KMS-11 (cell line): ENCODE data around the gene PSG1.
"Not testable (repeated sequence)": the region's sequence is repeated elsewhere in the genome, so short reads cannot be mapped to it uniquely, and the experiment has no call there.

Source experiments
- H2AFZ ChIP-seq: fragments of 200-600 bp; sonication (generic); 2 replicates; pipeline ENCODE4 v1.6.1; 2016; ENCODE audit warnings: antibody characterized with exemption, mixed run types, low read depth
- H3K27ac ChIP-seq: fragments of 200-600 bp; sonication (generic); 2 replicates; pipeline ENCODE4 v1.6.1; 2016; ENCODE audit warnings: mild to moderate bottlenecking, mixed run types
- H3K27me3 ChIP-seq: fragments of 200-600 bp; sonication (generic); 2 replicates; pipeline ENCODE4 v1.6.1; 2017; ENCODE audit warnings: mild to moderate bottlenecking, low read depth, mixed run types, moderate library complexity; ENCODE audit not compliant: insufficient read depth
- H3K36me3 ChIP-seq: fragments of 200-600 bp; sonication (generic); 2 replicates; pipeline ENCODE4 v1.6.1; 2017; ENCODE audit warnings: mild to moderate bottlenecking, mixed run types; ENCODE audit not compliant: insufficient read depth
- H3K4me1 ChIP-seq: fragments of 200-600 bp; sonication (generic); 2 replicates; pipeline ENCODE4 v1.6.1; 2016; ENCODE audit warnings: mild to moderate bottlenecking, low read depth, mixed run types; ENCODE audit not compliant: poor library complexity, severe bottlenecking
- H3K4me2 ChIP-seq: fragments of 200-600 bp; sonication (generic); 2 replicates; pipeline ENCODE4 v1.7.0; 2016; ENCODE audit warnings: mild to moderate bottlenecking, mixed run types
- H3K4me3 ChIP-seq: fragments of 200-600 bp; sonication (generic); IDR thresholded peaks from 2 replicates; pipeline ENCODE4 v1.6.1; 2017; ENCODE audit warnings: low read depth, low read length, mixed read lengths; ENCODE audit not compliant: insufficient read depth
- H3K79me2 ChIP-seq: fragments of 200-600 bp; sonication (generic); 2 replicates; pipeline ENCODE4 v1.6.1; 2016; ENCODE audit warnings: low read depth, mixed run types; ENCODE audit not compliant: insufficient read depth
- H3K9ac ChIP-seq: fragments of 200-600 bp; sonication (generic); 2 replicates; pipeline ENCODE4 v1.6.1; 2016; ENCODE audit warnings: mild to moderate bottlenecking, mixed run types
- H4K20me1 ChIP-seq: fragments of 200-600 bp; sonication (generic); 2 replicates; pipeline ENCODE4 v1.6.1; 2016; ENCODE audit warnings: mild to moderate bottlenecking, mixed run types; ENCODE audit not compliant: insufficient read depth
- TF ChIP-seq, protein P1 (sequence below): fragments of 200-600 bp; sonication (generic); conservative IDR thresholded peaks from 2 replicates; pipeline ENCODE4 v1.6.1; 2017; ENCODE audit warnings: low read depth, mild to moderate bottlenecking, antibody characterized with exemption, low read length, moderate library complexity, mixed read lengths

Gene PSG1

DNA sequence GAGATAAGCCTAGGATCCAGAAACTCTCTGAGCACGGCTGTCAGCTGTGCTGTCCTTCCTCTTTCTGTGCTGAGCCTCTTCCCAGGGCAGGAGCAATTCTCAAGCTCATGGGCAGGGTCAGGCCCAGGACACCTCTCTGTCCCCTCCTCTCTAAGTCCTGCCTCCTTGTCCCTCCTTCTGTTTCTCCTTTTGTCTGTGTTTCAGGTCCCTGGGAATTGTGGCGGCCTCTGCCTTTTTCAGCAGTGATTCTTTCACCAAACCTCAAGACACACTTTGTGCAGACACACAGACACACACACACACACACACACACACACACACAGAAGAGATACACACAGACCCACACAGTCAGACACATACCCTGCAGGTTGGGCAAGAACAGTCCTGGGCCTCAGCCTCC is at the start of gene PSG1:
TSS of gene PSG1 (minus strand) at position 101 of the 400 bp plus-strand sequence. CDS start 132 bp downstream, outside the sequence.
- TF ChIP-seq, protein P1, sequence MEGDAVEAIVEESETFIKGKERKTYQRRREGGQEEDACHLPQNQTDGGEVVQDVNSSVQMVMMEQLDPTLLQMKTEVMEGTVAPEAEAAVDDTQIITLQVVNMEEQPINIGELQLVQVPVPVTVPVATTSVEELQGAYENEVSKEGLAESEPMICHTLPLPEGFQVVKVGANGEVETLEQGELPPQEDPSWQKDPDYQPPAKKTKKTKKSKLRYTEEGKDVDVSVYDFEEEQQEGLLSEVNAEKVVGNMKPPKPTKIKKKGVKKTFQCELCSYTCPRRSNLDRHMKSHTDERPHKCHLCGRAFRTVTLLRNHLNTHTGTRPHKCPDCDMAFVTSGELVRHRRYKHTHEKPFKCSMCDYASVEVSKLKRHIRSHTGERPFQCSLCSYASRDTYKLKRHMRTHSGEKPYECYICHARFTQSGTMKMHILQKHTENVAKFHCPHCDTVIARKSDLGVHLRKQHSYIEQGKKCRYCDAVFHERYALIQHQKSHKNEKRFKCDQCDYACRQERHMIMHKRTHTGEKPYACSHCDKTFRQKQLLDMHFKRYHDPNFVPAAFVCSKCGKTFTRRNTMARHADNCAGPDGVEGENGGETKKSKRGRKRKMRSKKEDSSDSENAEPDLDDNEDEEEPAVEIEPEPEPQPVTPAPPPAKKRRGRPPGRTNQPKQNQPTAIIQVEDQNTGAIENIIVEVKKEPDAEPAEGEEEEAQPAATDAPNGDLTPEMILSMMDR: no peak
- Histone ChIP-seq H3K27ac (no peak within 1 kb of the TSS), H3K4me3 (no peak within 1 kb of the TSS), H3K4me1 (no peaks in the 10 kb centered on the region), H3K27me3 (no peaks in the 10 kb centered on the region; the same call in 1 of the 2 replicates), H3K9ac (no peak within 1 kb of the TSS), H3K79me2 (no peaks in the 10 kb centered on the region), H3K36me3 (no peaks in the 10 kb centered on the region), H4K20me1 (no peaks in the 10 kb centered on the region), H2AFZ (no peak within 1 kb of the TSS), H3K4me2 (no peak within 1 kb of the TSS)

DNA sequence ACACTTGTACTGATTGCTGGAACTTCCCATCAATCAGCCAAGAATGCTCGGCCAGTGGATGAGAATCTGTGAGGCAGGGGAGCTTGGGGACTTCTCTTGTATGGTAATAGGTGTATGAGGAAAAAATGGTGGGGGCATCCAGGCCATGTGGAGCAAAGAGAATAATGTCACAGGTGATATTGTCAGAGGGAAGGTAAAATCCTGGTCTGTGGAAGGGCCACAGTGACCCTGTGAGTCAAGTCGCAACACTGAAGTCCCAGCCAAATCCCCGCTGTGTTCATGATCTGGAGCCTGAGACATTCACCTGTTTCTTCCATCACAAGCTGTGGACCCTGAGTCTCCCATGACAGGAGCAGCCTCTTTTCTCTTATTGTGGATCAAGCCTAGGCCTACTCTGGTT is 49.4 kb upstream of the PSG1 start:
- no peak overlapping the region for H3K27ac ChIP-seq
- no peak overlapping the region for H3K9ac ChIP-seq
- no peaks in the 10 kb centered on the region for H3K36me3 ChIP-seq
- no peaks in the 10 kb centered on the region for H3K4me1 ChIP-seq
- TF ChIP-seq, protein P1: no peak
- no peaks in the 10 kb centered on the region for H3K79me2 ChIP-seq
- H3K27me3 ChIP-seq: no peaks in the 10 kb centered on the region
- H3K4me2 ChIP-seq: no peak overlapping the region
- H3K4me3 ChIP-seq: no peak overlapping the region
- H2AFZ ChIP-seq: no peak overlapping the region
- H4K20me1 ChIP-seq: no peaks in the 10 kb centered on the region

DNA sequence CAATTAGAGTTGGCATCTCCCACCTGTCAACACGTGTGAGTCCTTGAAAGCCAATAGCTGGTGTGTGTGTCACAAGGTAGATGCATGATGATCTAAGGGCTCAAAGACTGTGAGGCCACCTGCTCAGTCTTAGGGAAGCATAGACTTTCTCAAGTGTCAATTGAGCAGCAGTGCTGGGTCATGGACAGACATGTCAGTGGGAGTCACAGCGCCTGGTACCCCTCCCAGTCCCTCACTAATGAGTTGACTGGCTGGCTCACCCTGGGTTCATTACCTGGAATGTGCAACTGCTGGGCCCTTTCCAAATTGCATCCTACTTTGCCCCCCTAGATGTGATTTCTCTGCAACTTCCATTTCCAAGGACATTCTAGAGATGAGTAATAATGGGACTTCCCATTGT is 47.3 kb upstream of the PSG1 start:
- no peak overlapping the region for H3K4me2 ChIP-seq
- H4K20me1 ChIP-seq: no peaks in the 10 kb centered on the region
- H3K9ac ChIP-seq: no peak overlapping the region
- H3K27ac ChIP-seq: no peak overlapping the region
- H3K27me3 ChIP-seq: no peaks in the 10 kb centered on the region
- no peak overlapping the region for H3K4me3 ChIP-seq
- H2AFZ ChIP-seq: no peak overlapping the region
- TF ChIP-seq, protein P1: no peak
- H3K36me3 ChIP-seq: no peaks in the 10 kb centered on the region
- no peaks in the 10 kb centered on the region for H3K79me2 ChIP-seq
- H3K4me1 ChIP-seq: no peaks in the 10 kb centered on the region

DNA sequence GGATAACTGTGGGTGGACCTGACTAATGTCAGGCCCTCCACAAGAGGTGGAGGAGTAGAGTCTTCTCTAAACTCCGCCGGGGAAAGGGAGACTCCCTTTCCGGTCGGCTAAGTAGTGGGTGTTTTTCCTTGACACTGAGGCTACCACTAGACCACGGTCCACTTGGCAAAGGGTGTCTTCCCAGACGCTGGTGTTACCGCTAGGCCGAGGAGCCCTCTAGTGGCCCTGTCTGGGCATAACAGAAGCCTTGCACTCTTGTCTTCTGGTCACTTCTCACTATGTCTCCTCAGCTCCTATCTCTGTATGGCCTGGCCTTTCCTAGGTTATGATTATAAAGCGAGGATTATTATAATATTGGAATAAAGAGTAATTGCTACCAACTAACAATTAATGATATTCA is 43.6 kb upstream of the PSG1 start:
- H4K20me1 ChIP-seq, H3K36me3 ChIP-seq, H3K79me2 ChIP-seq, H3K27me3 ChIP-seq, H3K4me2 ChIP-seq, H3K27ac ChIP-seq, H3K4me3 ChIP-seq, H2AFZ ChIP-seq, H3K9ac ChIP-seq, H3K4me1 ChIP-seq: not testable (repeated sequence)
- TF ChIP-seq, protein P1: peak; percentile 61

DNA sequence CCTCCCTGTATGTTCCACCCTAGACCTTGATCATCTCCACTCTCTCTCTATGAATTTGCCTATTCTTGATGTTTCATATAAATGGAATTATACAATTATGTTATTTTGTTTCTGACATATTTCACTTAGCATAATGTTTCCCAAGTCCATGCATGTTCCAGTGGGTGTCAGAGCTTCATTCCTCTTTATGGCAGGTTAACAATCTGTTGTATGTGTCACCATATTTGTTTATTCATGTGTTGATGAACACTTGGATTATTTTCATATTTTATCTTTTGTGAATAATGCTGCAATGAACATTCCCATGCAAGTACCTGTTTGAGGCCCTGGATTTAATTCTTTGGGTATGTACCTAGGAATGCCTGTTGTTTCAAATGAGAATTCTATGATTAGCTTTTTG is 41.5 kb upstream of the PSG1 start:
- H3K27ac ChIP-seq, H3K4me1 ChIP-seq, H2AFZ ChIP-seq, H3K4me3 ChIP-seq, H3K27me3 ChIP-seq, H3K9ac ChIP-seq, H4K20me1 ChIP-seq, H3K4me2 ChIP-seq, H3K36me3 ChIP-seq, H3K79me2 ChIP-seq: not testable (repeated sequence)
